ENCODE results near the gene RPL38.

DNA sequence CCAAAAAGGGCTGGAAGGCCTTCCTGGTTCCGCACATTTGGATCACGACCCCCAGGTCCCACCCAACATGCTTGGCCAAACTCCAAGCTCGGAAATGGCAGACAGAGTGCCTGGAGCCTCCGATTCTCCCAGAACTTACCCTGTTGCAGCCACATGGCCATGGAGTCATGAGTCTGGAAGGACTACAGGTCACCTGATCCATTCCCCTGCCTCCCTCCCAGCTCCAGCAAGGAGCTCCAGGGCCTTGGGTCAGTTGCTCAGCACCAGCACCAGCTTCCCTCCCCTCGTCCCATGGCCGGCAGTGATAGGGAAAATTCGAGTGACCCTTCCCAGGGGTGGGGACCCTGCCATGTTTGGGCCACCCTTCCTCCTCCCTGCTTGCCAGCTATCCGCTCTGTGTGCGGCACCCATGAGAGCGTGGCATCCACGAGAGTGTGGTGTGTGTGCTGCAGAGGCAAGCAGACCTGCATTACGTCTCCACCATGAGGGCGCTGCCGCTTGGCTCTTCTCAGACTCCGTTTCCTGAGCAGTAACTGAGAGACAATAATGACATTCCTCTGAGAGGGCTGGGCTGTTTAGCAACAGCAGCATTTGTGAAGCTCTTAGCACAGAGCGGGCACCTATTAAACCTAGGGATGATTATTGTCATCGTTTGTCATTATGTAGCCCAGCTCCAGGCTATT lies 21.3 kb upstream of the RPL38 start:
- TF ChIP-seq CTCF (conservative IDR thresholded peaks at IDR 0.05) = no peak
- no peak for TF ChIP-seq ZFX (IDR thresholded peaks at IDR 0.05)

All from C4-2B (cell line).